Tibial nerve (tissue), 4 donors: ENCODE data around the gene CHD8. TPM values are rescaled to one million over a fixed set of nuclear protein-coding genes. Genes with fewer than 3 reads are reported as not detected.

Experiments
- DNase-seq, 2 donors: peaks; one replicate each; pipeline ENCODE4 v3.0.0-alpha.2; 2019; ENCODE audit warnings: low spot score in 2 of 2
- H3K27ac ChIP-seq, 4 donors: fragments of 200-600 bp; sonication (generic) in 3 of 4; one replicate each; pipeline ENCODE4 v1.5.1; 2017 to 2019; ENCODE audit warnings: mild to moderate bottlenecking in 1 of 4
- H3K27me3 ChIP-seq, 2 donors: fragments of 200-600 bp; sonication (generic) in 1 of 2; one replicate each; pipeline versions ENCODE4 v1.5.1 to v1.6.0; 2017 to 2019
- H3K36me3 ChIP-seq, 3 donors: fragments of 200-600 bp; sonication (generic); one replicate each; pipeline ENCODE4 v1.5.1; 2018 to 2019
- H3K4me1 ChIP-seq, 4 donors: fragments of 200-600 bp; sonication (generic) in 3 of 4; one replicate each; pipeline ENCODE4 v1.5.1; 2017 to 2019
- H3K4me3 ChIP-seq, 4 donors: fragments of 200-600 bp; sonication (generic) in 3 of 4; one replicate each; pipeline ENCODE4 v1.5.1; 2017 to 2019; ENCODE audit warnings: mild to moderate bottlenecking in 1 of 4, moderate library complexity in 1 of 4
- H3K9me3 ChIP-seq, 4 donors: fragments of 200-600 bp; sonication (generic) in 3 of 4; one replicate each; pipeline ENCODE4 v1.5.1; 2017 to 2019
- EP300 ChIP-seq, 2 donors: sonication (generic); formaldehyde crosslinking; IDR thresholded peaks; one replicate each; pipeline ENCODE4 v1.6.1; 2017; ENCODE audit warnings: antibody characterized with exemption in 2 of 2, mild to moderate bottlenecking in 1 of 2
- POLR2A ChIP-seq, 2 donors: fragments of 450-650 bp; IDR thresholded peaks; one replicate each; pipeline ENCODE4 v1.6.1; 2017; ENCODE audit warnings: antibody characterized with exemption in 2 of 2, mild to moderate bottlenecking in 2 of 2, moderate library complexity in 2 of 2
- WGBS, 2 donors: methylation state at CpG; one replicate each; pipeline ENCODE4 v1.1.5; 2018; 5-methylcytosine and 5-hydroxymethylcytosine counted together
- small RNA-seq: library from RNA; depleted of rRNA; stranded (forward); fragments of <200 nt; gene quantifications from one replicate; pipeline ENCODE3, GENCODE V24; 2016
- total RNA-seq, 4 donors: library from RNA; depleted of rRNA; stranded (reverse); fragments of >200 nt; gene quantifications; one replicate each; pipeline ENCODE4 v1.1.0, GENCODE V29; 2016
- TF ChIP-seq, protein P1 (sequence below), 5 experiments: fragments of 200-600 bp in 3 of 5; fragments of 450-650 bp in 2 of 5; sonication (generic) in 3 of 5; IDR thresholded peaks; one replicate each; pipeline ENCODE4 v1.5.1; 2016 to 2019; ENCODE audit warnings: antibody characterized with exemption in 5 of 5, mild to moderate bottlenecking in 3 of 5, moderate library complexity in 2 of 5

CHD8 gene
- total RNA-seq, 4 donors from 2014 or later, result 45.9 to 68.2 (median 65.6) TPM

DNA sequence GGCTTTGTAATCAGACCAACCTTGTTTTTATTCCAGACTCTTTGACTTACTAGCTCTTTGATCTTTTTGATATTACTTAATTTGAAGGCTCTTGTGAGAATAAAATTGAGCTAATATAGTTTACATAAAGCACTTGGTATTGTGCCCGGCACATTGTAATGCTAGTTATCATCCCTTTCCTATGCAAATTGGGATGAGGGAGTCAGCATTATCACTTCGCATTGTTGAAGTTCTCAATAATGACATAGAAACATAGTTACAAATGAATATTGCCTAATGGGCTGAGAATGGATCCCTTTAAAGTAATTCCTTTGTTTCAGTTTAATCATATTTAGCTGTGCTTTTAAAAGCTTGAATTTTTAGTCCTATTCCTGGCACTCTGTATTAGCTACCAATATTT lies 108.7 kb downstream of the CHD8 start:
- H3K27ac ChIP-seq, result no peak overlapping the region
- DNase-seq, result no peak
- H3K27me3 ChIP-seq, result no peaks in the 10 kb centered on the region
- TF ChIP-seq EP300 (IDR thresholded peaks at IDR 0.05) (no peak), POLR2A (IDR thresholded peaks at IDR 0.05) (no peak)
- TF ChIP-seq, protein P1, sequence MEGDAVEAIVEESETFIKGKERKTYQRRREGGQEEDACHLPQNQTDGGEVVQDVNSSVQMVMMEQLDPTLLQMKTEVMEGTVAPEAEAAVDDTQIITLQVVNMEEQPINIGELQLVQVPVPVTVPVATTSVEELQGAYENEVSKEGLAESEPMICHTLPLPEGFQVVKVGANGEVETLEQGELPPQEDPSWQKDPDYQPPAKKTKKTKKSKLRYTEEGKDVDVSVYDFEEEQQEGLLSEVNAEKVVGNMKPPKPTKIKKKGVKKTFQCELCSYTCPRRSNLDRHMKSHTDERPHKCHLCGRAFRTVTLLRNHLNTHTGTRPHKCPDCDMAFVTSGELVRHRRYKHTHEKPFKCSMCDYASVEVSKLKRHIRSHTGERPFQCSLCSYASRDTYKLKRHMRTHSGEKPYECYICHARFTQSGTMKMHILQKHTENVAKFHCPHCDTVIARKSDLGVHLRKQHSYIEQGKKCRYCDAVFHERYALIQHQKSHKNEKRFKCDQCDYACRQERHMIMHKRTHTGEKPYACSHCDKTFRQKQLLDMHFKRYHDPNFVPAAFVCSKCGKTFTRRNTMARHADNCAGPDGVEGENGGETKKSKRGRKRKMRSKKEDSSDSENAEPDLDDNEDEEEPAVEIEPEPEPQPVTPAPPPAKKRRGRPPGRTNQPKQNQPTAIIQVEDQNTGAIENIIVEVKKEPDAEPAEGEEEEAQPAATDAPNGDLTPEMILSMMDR (IDR thresholded peaks at IDR 0.05), result no peak
- no peaks in the 10 kb centered on the region for H3K9me3 ChIP-seq
- no peak overlapping the region for H3K4me3 ChIP-seq
- 62 to 70% methylated on average over 2 of the region's 2 CpGs for WGBS, 2 donors
- H3K36me3 ChIP-seq, result peaks cover 0 to 19% (median 5%) of the 10 kb centered on the region in 3 donors
- H3K4me1 ChIP-seq, result no peaks in the 10 kb centered on the region

DNA sequence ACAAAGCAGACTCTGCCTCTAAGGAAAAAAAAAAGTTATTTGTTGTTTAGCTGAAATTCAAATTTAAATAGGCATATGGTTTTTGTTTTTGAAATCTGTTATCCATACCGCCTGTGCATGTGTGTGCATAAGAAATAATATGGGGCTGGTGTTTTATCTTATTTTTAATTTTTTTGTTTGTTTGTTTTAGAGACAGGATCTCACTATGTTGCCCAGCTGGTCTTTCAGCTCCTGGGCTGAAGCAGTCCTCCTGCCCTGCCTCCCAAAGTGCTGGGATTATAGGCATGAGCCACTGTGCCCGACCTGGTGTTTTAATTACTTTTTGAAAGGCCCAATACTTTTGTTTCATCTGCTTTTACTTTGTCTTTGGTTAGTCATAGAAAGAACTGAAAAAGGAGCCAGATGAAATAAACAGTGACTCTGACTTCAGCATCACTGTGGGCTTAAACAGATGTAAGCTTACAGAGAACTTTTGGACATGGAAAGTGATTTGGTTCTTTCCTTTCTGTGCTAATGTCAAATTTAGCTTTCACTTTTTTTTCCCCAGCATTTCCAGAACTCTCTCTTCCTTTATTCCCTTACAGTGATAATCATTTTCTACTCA lies 109.3 kb downstream of the CHD8 start:
- Histone ChIP-seq H3K4me1 (no peaks in the 10 kb centered on the region), H3K36me3 (peaks cover 0 to 13% (median 0%) of the 10 kb centered on the region in 3 donors), H3K27ac (no peak overlapping the region), H3K4me3 (no peak overlapping the region), H3K27me3 (no peaks in the 10 kb centered on the region), H3K9me3 (no peaks in the 10 kb centered on the region)
- no peak for TF ChIP-seq POLR2A (IDR thresholded peaks at IDR 0.05)
- TF ChIP-seq, protein P1 (IDR thresholded peaks at IDR 0.05), result no peak
- no peak for TF ChIP-seq EP300 (IDR thresholded peaks at IDR 0.05)
- no peak for DNase-seq
- WGBS, 2 donors, result 71 to 75% methylated on average over 2 of the region's 2 CpGs

DNA sequence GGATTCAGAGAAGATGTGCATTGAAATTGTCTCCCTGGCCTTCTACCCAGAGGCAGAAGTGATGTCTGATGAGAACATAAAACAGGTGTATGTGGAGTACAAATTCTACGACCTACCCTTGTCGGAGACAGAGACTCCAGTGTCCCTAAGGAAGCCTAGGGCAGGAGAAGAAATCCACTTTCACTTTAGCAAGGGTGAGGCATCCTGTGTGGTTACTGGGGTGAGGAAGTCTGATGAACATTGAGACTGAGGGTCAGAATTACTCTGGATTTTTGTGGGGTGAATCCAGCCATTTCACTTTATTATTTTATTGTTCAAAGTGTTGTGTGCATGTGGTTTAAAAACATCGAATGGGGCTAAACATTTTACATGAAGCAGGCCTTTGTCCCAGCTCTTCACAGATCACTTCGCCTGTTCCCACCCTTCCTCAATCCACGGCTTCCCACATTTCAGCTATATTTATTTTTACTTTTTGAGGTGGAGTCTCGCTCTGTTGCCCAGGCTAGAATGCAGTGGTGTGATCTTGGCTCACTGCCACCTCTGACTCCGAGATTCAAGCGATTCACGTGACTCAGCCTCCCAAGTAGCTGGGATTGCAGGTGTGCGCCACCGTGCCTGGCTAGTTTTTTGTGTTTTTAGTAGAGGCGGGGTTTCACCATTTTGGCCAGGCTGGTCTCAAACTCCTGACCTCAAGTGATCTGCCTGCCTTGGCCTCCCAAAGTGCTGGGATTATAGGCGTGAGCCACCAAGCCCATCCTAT lies 112.7 kb downstream of the CHD8 start:
- Histone ChIP-seq H3K4me1 (no peaks in the 10 kb centered on the region), H3K27me3 (no peaks in the 10 kb centered on the region), H3K9me3 (no peaks in the 10 kb centered on the region), H3K4me3 (no peak overlapping the region), H3K36me3 (no peaks in the 10 kb centered on the region), H3K27ac (no peak overlapping the region)
- TF ChIP-seq POLR2A (IDR thresholded peaks at IDR 0.05), result no peak
- TF ChIP-seq EP300 (IDR thresholded peaks at IDR 0.05), result no peak
- TF ChIP-seq, protein P1 (IDR thresholded peaks at IDR 0.05), result no peak
- DNase-seq, result no peak
- 79 to 80% methylated on average over 13 of the region's 13 CpGs for WGBS, 2 donors

Small RNA genes within 50 kb of the gene (small RNA-seq; reads per million reads assigned to genes)
- gene RN7SL650P (not detected), gene SNORD8 (11,015 reads per million, percentile 100 among the genes with 10 or more reads in this experiment), gene SNORD9 (28.5 reads per million, percentile 93 among the genes with 10 or more reads in this experiment)

Other genes starting within 250 kb of the CHD8 start
- 100 to 1,000 TPM; 349 to 485 (median 426) TPM for gene HNRNPC, start 186.7 kb downstream of the CHD8 start, total RNA-seq
- under 1 TPM in 3 of 4 donors, not detected in 1; 0.22 to 0.90 (median 0.78) TPM for gene RPGRIP1, start 176.0 kb downstream of the CHD8 start, total RNA-seq
- 10 to 100 TPM; 47.5 to 69.0 (median 60.7) TPM for gene SUPT16H, start 72.1 kb downstream of the CHD8 start, total RNA-seq
- 10 to 100 TPM; 20.6 to 33.9 (median 26.2) TPM for gene RAB2B, start 20.8 kb upstream of the CHD8 start, total RNA-seq
- 10 to 100 TPM; 28.0 to 45.2 (median 39.9) TPM for gene TOX4, start 21.1 kb upstream of the CHD8 start, total RNA-seq
- gene METTL3, start 55.2 kb upstream of the CHD8 start, total RNA-seq, result 10 to 100 TPM; 45.3 to 65.4 (median 58.6) TPM
- 10 to 100 TPM in 2 of 4 donors, 1 to 10 TPM in 2; 8.5 to 11.7 (median 9.3) TPM for gene SALL2, start 70.2 kb upstream of the CHD8 start, total RNA-seq
- under 1 TPM in 1 of 4 donors, not detected in 3; 0.44 TPM for gene OR10G3, start 124.0 kb upstream of the CHD8 start, total RNA-seq
- gene OR10G2, start 178.8 kb upstream of the CHD8 start, total RNA-seq, result not detected
- not detected for gene OR4E2, start 197.7 kb upstream of the CHD8 start, total RNA-seq
- not detected for gene OR4E1, start 217.7 kb upstream of the CHD8 start, total RNA-seq